NCI-H748 treated with DMSO at 0.1 percent for 48 hours (cell line): Measurements from ENCODE around the gene RNF115.
A peak's percentile ranks its signal among the peaks of the same experiment; 100 is the strongest.
"Not testable (repeated sequence)": the region's sequence is repeated elsewhere in the genome, so short reads cannot be mapped to it uniquely, and the experiment has no call there.

Experiments used
- DNase-seq: peaks from one replicate; lab custom pipeline; 2025; lab: John Stamatoyannopoulos, UW

The RNF115 gene

GRCh38 chr1:145730467-145730866 lies 93.4 kb downstream of the RNF115 start:
- DNase-seq = no peak

- DNase-seq = no peak
Measured at GRCh38 chr1:145729666-145730436, 94.0 kb downstream of the RNF115 start.

GRCh38 chr1:145729196-145729595 lies 94.7 kb downstream of the RNF115 start:
- DNase-seq = no peak

DNA sequence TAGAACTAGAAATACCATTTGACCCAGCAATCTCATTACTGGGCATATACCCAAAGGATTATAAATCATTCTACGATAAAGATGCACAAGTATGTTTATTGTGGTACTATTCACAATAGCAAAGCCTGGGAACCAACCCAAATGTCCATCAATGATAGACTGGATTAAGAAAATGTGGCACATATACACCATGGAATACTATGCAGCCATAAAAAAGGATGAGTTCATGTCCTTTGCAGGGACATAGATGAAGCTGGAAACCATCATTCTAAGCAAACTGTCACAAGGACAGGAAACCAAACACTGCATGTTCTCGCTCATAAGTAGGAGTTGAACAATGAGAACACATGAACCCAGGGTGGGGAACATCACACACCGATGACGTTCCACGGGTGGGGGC lies 97.7 kb downstream of the RNF115 start:
- not testable (repeated sequence) for DNase-seq

GRCh38 chr1:145720878-145721671 lies 102.8 kb downstream of the RNF115 start:
- DNase-seq = peak; percentile 21

DNA sequence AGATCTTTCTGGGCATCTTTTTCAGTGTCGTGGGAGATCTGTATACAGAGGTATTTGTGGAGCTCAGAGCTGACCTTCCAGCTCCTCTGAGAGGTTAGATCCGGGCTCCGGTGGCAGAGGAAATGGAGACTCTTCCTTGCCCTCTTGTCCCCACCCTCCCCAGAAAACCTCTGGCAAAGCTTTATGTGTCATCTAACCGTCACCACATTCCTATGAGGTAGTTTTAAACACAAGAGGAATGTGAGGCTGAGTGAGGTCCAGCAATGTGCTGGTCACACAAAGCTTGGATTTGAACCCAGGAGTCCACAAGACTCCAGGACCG lies 103.4 kb downstream of the RNF115 start:
- DNase-seq = no peak

GRCh38 chr1:145719230-145720079 lies 104.4 kb downstream of the RNF115 start, which contains the start of gene CD160:
TSS of gene CD160 (plus strand) at chr1:145719499. CDS start at chr1:145728328, 8,829 bp downstream.
- no peak for DNase-seq

GRCh38 chr1:145718465-145718864 lies 105.4 kb downstream of the RNF115 start:
- not testable (repeated sequence) for DNase-seq

DNA sequence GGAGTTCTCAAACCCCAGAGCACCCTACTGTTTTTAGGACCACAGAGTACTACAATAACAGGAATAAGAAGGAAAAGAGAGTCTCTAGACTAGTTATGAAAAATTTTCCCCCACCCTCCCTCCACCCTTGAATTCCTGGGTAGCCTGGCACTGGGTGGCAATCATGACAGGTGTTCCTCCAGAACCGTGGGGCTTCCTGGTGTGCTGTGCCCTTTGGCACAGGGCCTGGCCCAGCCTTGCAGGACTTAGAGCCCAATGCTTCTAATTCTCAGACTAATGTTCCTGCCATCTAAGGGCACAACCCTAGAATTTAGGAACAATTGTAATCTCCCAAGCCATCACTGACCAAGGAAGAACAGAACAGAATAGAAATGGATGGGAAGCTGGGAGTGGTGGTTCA lies 106.1 kb downstream of the RNF115 start:
- no peak for DNase-seq

DNA sequence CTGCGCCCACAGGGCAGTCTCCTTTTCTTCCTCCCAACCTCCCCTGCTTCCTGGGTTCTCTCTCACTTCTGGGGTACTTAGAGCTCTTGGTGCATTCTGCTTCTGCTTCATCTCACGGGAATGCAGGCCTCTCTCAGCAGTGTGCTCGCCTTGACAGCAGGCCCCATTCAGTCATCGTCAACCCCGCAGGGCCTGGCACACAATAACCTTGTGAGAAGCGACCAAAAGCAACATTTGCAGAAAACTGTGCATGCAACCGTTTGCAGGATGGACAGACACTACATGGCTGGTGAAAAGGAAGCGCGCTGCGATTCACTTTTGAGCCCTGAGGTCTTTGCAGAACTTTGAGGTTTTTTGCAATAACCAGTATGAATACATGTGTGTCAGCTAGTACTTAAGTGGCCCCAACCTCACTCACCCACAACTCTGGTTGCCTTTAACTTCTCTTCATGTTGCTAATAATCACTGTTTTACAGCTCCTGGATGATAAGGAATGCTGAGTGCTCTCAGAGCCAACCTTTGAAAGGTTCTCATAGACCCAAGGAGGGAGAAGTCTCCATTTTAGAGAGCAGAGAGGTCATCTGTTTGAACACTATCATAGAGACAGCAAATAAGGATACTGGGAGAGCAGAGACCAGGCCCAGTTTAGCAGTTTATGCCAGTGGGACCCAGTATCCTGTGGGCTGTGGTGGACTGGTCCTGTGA lies 107.1 kb downstream of the RNF115 start:
- DNase-seq = no peak

GRCh38 chr1:145714524-145715111 lies 109.3 kb downstream of the RNF115 start:
- DNase-seq = no peak

DNA sequence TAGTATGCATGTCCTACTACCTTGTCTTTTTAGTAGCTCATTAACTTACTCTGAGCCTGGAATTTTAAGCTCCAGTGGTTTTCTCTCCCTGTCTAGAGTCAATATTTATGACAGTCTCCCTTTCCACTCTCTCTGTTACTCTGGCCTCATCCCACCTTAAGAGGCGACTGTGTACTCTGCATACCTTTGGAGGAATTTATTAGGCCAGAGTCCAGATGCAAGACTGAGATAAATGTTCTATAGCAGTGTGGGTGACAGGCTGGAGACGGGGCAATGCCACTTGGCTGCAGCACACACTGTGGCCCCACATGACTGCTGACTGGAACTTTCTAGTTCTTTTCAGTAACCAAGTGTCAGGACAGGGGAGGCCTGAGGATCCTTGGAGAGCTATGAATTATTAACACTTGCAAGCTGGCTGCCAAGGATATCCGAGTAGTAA lies 112.7 kb downstream of the RNF115 start:
- no peak for DNase-seq

DNA sequence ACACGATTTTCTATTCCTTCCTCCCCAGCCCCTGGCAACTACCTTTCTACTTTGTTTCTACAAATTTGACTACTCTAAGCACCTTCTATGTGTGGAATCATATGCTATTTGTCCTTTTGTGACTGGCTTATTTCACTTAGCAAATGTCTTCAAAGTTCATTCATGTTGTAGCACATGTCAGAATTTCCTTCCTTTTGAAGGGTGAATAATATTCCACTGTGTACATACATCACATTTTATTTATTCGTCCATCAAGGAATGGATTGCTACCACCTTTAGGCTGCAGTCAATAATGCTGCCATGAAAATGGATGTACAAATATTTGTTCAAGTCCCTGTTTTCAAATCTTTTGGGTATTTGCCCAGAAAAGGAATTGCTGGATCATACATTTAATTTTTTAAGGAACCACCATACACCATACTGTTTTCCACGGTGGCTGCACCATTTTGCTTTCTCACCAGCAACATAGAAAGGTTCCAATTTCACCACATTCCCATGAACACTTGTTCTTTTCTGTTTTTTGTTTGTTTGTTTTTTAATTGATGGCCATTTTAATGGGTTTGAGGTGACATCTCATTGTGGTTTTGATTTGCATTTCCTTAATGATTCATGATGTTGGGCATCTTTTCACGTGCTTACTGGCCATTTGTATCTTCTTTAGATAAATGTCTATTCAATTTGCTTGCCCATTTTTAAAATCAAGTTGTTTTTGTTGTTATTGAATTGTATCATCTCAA lies 113.4 kb downstream of the RNF115 start:
- DNase-seq = no peak

DNA sequence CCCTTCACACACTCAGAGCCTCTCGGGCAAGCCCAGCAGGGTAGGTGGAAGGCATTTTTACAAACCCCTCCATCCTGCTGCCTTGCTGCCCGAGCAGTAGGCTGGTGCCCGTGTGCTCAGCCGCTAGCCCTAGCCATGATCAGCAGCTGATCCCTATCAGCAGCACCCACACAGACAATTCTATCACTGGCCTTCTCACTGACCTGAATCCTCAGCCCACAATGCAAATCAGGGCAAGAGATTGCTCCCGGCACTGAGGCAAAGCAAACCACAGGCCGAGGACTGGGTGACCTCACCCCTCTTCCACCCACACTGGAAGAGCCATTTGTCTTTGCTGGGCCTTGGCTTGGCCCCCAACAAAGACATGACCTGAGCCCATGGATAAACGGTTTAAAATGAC lies 115.8 kb downstream of the RNF115 start:
- DNase-seq = no peak

GRCh38 chr1:145707183-145707867 lies 116.6 kb downstream of the RNF115 start, which contains the start of gene PDZK1:
TSS of gene PDZK1 (minus strand) at chr1:145707368. CDS start at chr1:145688021, 19,347 bp downstream.
- no peak for DNase-seq

GRCh38 chr1:145706086-145706664 lies 117.7 kb downstream of the RNF115 start:
- DNase-seq = no peak

- DNase-seq = no peak
Measured at GRCh38 chr1:145705622-145706021, 118.3 kb downstream of the RNF115 start.

GRCh38 chr1:145702826-145703225 lies 121.1 kb downstream of the RNF115 start:
- no peak for DNase-seq

- no peak for DNase-seq
Measured at GRCh38 chr1:145702052-145702451, 121.8 kb downstream of the RNF115 start.
